ENCODE results near the gene KHDC1. TPM values are rescaled to one million over a fixed set of nuclear protein-coding genes. Genes with fewer than 3 reads are reported as not detected.
"Not testable (repeated sequence)": the region's sequence is repeated elsewhere in the genome, so short reads cannot be mapped to it uniquely, and the experiment has no call there.

Gene KHDC1
- polyA plus RNA-seq, 1 donor (not counting 4 experiments of a cell fraction or from before 2014, with no cell fraction given) = 0.55 TPM

GRCh38 chr6:73258721-73259120, 4.3 kb downstream of the KHDC1 start:
- dilution Hi-C loops (cut with MboI; ENCODE audit: extremely low pct_ligation_motif_present, low sequenced_read_pairs) = no loop called here
- TF ChIP-seq EZH2 (IDR thresholded peaks at IDR 0.05; ENCODE audit: low read length) = no peak
- TF ChIP-seq CTCF (optimal IDR thresholded peaks at IDR 0.05 in 1 of 3, IDR thresholded peaks at IDR 0.05 in 1 of 3, conservative IDR thresholded peaks at IDR 0.05 in 1 of 3; ENCODE audit: extremely low read depth in 1 of 3, insufficient read depth in 2 of 3, low read length in 3 of 3) = no peak

DNA sequence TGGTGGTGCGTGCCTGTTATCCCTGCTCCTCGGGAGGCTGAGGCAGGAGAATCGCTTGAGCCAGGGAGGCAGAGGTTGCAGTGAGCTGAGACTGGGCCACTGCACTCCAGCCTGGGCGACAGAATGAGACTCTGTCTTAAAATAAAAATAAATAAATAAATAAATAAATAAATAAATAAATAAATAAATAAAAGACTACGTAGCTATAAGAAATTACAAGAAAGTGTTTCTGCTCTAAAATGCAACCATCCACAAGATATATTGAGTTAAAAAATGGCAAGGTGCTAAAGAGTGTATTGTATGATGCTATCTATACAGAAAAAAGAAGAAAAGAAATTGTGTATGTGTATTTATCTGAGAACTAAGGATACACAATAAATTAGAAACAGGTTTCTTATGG, 8.7 kb downstream of the KHDC1 start:
- H3K27me3 ChIP-seq (ENCODE audit: control insufficient read depth, extremely low read depth, insufficient read depth, low read length); H3K4me2 ChIP-seq (ENCODE audit: control insufficient read depth, extremely low read depth, insufficient read depth, low read depth, low read length); dilution Hi-C loops (cut with MboI; ENCODE audit: extremely low pct_ligation_motif_present, low sequenced_read_pairs); H3K79me2 ChIP-seq (ENCODE audit: control insufficient read depth, insufficient read depth, low read length); H2AFZ ChIP-seq (ENCODE audit: control insufficient read depth, low read length); H3K9me1 ChIP-seq (ENCODE audit: control insufficient read depth, extremely low read depth, insufficient read depth, low read length); H4K20me1 ChIP-seq (ENCODE audit: control insufficient read depth, extremely low read depth, insufficient read depth, low read length); H3K9ac ChIP-seq (ENCODE audit: control insufficient read depth, extremely low read depth, insufficient read depth, low read length); H3K36me3 ChIP-seq (ENCODE audit: control insufficient read depth in 2 of 2, extremely low read depth in 1 of 2, insufficient read depth in 2 of 2, low read length in 2 of 2); FAIRE-seq; H3K4me3 ChIP-seq (ENCODE audit: control insufficient read depth in 2 of 3, extremely low read depth in 1 of 3, insufficient read depth in 2 of 3, low read depth in 1 of 3, low read length in 3 of 3); DNase-seq (ENCODE audit: low read depth, low spot score); H3K4me1 ChIP-seq (ENCODE audit: control insufficient read depth, extremely low read depth, insufficient read depth, low read length); H3K27ac ChIP-seq (ENCODE audit: control insufficient read depth, insufficient read depth, low read length); H3K9me3 ChIP-seq (ENCODE audit: control insufficient read depth, low read depth, low read length): not testable (repeated sequence)

More at GRCh38 chr6:73258721-73259120, 4.3 kb downstream of the KHDC1 start:
- no peak overlapping the region for H3K9ac ChIP-seq (ENCODE audit: control insufficient read depth, extremely low read depth, insufficient read depth, low read length)
- H3K27me3 ChIP-seq (ENCODE audit: control insufficient read depth, extremely low read depth, insufficient read depth, low read length) = no peaks in the 10 kb centered on the region
- DNase-seq (ENCODE audit: low read depth, low spot score) = no peak
- no peaks in the 10 kb centered on the region for H4K20me1 ChIP-seq (ENCODE audit: control insufficient read depth, extremely low read depth, insufficient read depth, low read length)
- H3K36me3 ChIP-seq (ENCODE audit: control insufficient read depth in 2 of 2, extremely low read depth in 1 of 2, insufficient read depth in 2 of 2, low read length in 2 of 2) = no peaks in the 10 kb centered on the region
- H3K9me3 ChIP-seq (ENCODE audit: control insufficient read depth, low read depth, low read length) = no peaks in the 10 kb centered on the region
- H3K79me2 ChIP-seq (ENCODE audit: control insufficient read depth, insufficient read depth, low read length) = no peaks in the 10 kb centered on the region
- no peak overlapping the region for H2AFZ ChIP-seq (ENCODE audit: control insufficient read depth, low read length)
- H3K9me1 ChIP-seq (ENCODE audit: control insufficient read depth, extremely low read depth, insufficient read depth, low read length) = no peaks in the 10 kb centered on the region
- no peak overlapping the region for H3K27ac ChIP-seq (ENCODE audit: control insufficient read depth, insufficient read depth, low read length)
- H3K4me1 ChIP-seq (ENCODE audit: control insufficient read depth, extremely low read depth, insufficient read depth, low read length) = peaks cover 20% of the 10 kb centered on the region
- H3K4me3 ChIP-seq (ENCODE audit: control insufficient read depth in 2 of 3, extremely low read depth in 1 of 3, insufficient read depth in 2 of 3, low read depth in 1 of 3, low read length in 3 of 3) = no peak overlapping the region
- FAIRE-seq = no peak
- no peak overlapping the region for H3K4me2 ChIP-seq (ENCODE audit: control insufficient read depth, extremely low read depth, insufficient read depth, low read depth, low read length)

DNA sequence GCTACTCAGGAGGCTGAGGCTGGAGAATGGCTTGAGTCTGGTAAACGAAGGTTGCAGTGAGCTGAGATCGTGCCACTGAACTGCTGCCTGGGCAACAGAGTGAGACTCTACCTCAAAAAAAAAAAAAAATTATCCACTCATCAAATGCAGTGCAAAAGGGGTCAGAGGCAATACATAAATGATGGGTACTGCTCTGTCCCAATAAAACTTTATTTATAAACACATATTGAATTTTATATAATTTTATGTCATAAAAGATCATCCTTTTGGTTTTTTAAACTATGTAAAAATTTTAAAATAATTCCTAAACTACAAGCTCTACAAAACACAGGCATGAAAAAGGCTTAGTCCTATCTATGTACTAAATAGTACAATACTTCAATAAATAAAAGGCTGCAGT, 10.3 kb downstream of the KHDC1 start:
- H3K9me1 ChIP-seq (ENCODE audit: control insufficient read depth, extremely low read depth, insufficient read depth, low read length) = no peaks in the 10 kb centered on the region
- H3K9ac ChIP-seq (ENCODE audit: control insufficient read depth, extremely low read depth, insufficient read depth, low read length) = no peak overlapping the region
- H3K4me1 ChIP-seq (ENCODE audit: control insufficient read depth, extremely low read depth, insufficient read depth, low read length) = no peaks in the 10 kb centered on the region
- H3K27ac ChIP-seq (ENCODE audit: control insufficient read depth, insufficient read depth, low read length) = no peak overlapping the region
- FAIRE-seq (no peak), DNase-seq (ENCODE audit: low read depth, low spot score) (no peak)
- dilution Hi-C loops (cut with MboI; ENCODE audit: extremely low pct_ligation_motif_present, low sequenced_read_pairs) = no loop called here
- H4K20me1 ChIP-seq (ENCODE audit: control insufficient read depth, extremely low read depth, insufficient read depth, low read length) = no peaks in the 10 kb centered on the region
- no peaks in the 10 kb centered on the region for H3K36me3 ChIP-seq (ENCODE audit: control insufficient read depth in 2 of 2, extremely low read depth in 1 of 2, insufficient read depth in 2 of 2, low read length in 2 of 2)
- no peak overlapping the region for H2AFZ ChIP-seq (ENCODE audit: control insufficient read depth, low read length)
- H3K27me3 ChIP-seq (ENCODE audit: control insufficient read depth, extremely low read depth, insufficient read depth, low read length) = no peaks in the 10 kb centered on the region
- no peak overlapping the region for H3K4me2 ChIP-seq (ENCODE audit: control insufficient read depth, extremely low read depth, insufficient read depth, low read depth, low read length)
- no peaks in the 10 kb centered on the region for H3K9me3 ChIP-seq (ENCODE audit: control insufficient read depth, low read depth, low read length)
- no peak overlapping the region for H3K4me3 ChIP-seq (ENCODE audit: control insufficient read depth in 2 of 3, extremely low read depth in 1 of 3, insufficient read depth in 2 of 3, low read depth in 1 of 3, low read length in 3 of 3)
- no peak for TF ChIP-seq CTCF (optimal IDR thresholded peaks at IDR 0.05 in 1 of 3, IDR thresholded peaks at IDR 0.05 in 1 of 3, conservative IDR thresholded peaks at IDR 0.05 in 1 of 3; ENCODE audit: extremely low read depth in 1 of 3, insufficient read depth in 2 of 3, low read length in 3 of 3)
- no peak for TF ChIP-seq EZH2 (IDR thresholded peaks at IDR 0.05; ENCODE audit: low read length)
- H3K79me2 ChIP-seq (ENCODE audit: control insufficient read depth, insufficient read depth, low read length) = no peaks in the 10 kb centered on the region

Data from keratinocyte (primary cell).